CD4-positive, alpha-beta T cell treated with Interleukin-10 for 1 hour (primary cell): Measurements from ENCODE around the gene SUSD2.
"Not testable (repeated sequence)": the region's sequence is repeated elsewhere in the genome, so short reads cannot be mapped to it uniquely, and the experiment has no call there.

Experiments used
- DNase-seq: peaks from one replicate; pipeline ENCODE4 v3.0.0-alpha.2; 2020

SUSD2 gene

DNA sequence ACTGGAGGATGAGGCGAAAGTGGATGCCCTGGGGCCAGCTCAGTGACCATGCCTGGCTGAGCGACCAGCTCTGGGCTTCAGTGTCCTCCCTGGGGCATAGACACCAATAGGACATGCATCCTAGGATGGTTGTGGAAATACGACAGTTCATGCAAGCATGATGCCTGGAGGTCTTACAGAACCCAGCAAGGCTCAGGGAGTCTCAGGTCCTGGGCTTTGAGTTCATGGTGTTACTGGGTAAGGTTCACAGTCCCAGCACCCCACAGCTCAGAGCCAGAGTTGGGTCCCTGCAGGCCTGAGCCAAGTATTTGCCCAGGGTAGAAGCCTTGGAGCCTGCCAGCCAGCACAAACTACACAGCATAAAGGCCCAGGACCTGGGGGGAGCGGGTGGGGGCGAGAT, 4.2 kb upstream of the SUSD2 start:
- DNase-seq = no peak

DNA sequence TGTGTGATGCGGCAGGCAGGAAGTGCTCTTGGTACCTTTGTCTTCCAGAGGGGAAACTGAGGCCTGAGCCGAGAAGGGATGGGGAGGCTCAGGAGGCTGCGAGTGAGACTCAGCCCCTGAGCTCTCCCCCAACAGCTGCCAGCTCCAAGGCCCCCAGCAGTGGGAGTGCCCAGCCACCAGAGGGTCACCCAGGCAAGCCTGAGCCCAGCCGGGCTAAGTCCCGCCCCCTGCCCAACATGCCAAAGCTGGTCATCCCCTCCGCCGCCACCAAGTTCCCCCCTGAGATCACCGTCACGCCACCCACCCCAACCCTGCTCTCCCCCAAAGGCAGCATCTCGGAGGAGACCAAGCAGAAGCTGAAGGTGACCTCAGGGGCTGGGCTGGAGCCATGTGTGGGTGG, 3.8 kb upstream of the SUSD2 start:
- no peak for DNase-seq

DNA sequence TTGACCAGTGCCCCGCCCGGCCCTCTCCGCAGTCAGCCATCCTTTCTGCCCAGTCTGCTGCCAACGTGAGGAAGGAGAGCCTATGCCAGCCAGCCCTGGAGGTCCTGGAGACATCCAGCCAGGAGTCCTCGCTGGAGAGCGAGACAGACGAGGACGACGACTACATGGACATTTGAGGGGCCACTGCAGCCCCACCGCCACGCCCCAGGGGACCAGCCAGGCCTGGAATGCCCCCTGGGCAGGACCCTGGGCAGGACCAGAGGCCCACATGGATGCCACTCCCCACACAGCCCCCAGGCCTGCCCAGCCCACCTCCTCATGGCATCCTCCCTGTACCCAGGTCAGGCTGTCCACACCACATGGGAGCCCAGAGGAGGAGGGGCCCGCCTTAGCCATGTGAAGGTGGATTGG, 3.3 kb upstream of the SUSD2 start:
- no peak for DNase-seq

- DNase-seq = no peak
These were observed 2.5 kb upstream of the SUSD2 start for GRCh38 chr22:24178502-24179440.

DNA sequence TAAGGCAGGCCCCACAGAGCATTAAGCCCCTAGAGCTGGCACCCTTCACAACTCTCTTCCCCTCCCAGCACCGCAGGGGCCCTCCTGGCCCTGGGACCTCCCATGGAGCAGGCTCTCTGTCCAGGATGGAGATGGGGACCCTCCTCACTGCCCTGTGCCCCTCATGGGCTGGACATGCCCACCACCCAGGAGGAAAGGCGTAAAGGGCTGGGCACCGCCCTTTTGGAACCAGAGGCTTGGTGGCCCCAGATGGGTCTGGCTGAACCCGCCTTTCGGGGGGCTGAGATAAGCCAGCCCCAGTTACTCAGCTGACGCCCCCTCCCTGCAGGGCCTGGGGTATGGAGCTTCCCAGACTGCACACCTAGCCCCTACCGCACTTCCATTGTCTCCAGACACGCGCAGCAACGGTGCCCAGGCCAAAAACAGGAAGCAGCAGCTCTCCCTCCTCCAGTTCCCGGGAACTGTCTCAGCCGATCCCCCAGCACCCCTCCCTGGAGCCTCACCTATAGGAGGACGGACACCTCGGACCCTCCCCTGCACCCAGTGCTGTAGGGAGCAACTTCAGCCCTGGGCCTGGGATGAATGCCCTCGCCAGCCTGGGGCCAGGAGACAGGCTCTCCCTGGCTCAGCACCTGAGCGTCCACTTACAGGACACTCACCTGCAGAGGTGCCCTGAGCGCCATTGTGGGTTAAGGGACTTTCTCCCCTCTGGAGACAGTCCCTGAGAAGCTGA, 1.6 kb upstream of the SUSD2 start:
- no peak for DNase-seq

DNA sequence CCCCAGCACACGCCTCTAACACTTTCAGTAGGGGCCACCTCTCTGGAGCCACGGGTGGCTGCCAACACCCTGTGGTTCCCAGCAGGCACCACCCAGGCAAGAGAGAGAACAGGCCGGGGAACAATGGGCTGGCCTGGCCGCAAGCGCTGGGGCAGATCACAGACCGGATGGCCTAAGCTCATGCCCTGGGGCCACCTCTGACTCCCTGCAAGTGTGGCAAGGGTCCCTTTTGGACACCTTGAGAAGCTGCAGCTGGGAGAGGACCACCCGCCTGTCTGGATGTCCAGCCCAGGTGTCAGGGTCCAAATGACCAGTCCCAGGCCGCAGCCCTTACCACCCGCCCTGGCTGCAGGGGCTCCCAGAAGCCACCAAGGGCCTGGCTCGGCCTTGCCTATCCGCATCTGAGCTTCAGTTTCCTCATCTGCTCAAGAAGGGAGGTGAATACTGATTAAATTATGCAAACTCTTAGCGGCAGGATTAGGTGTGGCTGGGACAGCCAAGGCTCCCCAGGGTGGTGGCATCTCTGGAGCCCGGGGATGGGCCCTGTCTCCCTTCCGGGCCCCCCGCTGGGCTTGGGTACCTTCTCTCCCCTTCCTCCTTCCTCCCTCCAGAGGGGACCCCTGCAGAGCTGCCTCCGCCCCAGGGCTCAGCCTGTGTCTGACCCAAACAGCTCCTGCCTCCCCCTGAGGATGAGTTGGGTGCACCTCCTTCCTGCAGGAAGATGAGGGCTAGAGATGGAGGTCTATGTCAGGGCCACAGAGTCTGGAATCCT, 785 bp upstream of the SUSD2 start:
- DNase-seq = no peak

DNA sequence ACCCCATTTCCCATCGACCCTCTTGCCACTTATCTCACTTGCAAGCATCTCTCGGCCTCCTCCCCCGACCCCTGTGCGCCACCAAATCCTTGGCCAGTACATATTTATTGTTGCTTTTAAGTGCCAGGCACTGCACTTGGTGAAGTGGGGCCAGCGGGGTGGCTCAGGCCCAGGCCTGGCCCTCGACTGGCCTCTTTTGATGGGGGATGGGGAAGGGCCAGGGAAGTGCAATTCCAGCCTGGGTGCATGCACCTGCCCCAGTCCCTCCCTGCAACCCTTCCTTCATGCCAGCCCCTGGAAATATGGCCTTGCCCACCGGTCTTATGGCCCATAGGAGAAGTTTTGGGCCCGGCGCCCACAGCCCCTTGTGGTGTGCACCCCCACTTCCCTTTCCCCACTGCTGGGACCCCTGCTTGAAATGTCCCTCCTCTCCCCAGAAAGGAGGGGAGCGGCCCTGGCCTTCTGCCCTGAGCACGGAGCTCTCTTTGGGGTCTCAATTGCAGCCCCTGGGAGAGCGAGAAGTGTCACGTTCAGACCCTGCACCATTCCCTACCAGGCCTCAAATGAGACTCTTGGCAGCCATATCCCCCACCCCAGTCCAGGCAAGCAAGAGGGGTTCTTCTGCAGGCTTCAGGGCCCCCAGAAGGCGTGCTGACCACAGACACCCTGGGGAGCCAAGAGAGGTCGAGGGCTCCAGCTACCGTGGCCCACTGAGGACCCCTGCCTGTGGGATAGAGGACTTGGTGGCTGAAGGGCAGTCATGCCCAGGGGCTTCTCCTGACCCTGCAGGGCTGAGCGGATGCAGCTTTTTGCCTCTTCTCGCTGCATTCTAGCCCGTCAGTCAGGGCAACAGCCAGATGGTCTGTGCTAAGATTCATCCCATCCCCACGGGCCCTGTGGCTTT, 961 bp downstream of the SUSD2 start:
- DNase-seq = peak; percentile 15

GRCh38 chr22:24182900-24183246, 1.6 kb downstream of the SUSD2 start:
- not testable (repeated sequence) for DNase-seq

DNA sequence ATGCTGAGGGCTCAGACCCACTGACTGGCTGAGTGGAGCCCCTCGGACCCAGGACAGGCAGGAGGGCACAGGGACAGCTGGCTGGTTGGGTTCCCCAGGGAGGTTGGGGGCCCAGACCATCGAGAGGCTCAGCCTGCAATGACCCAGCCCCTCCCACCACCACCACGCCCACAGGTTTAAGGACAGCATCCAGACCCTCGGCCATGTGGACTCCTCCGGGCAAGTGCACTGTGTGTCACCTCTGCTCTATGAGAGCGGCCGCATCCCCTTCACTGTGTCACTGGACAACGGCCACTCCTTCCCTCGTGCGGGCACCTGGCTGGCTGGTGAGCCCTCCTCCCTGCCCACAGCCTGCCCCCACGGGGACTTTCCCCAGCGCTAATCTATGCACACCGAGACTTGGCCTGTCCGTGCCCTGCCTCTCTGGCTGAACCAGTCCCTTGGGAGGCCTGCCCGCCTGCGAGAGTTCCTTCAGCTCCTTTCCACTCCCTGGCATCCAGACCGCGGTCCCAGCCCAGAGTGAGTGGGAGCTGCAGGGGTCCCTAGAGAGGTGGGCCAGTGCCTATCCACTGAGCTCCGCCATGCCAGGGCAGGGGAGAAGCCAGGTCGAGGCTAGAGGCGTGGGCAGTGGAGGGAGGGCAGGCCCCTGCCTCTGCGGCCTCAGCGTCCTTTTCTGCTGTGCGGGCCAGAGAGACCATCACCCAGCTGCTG, 2.2 kb downstream of the SUSD2 start:
- DNase-seq = no peak

DNA sequence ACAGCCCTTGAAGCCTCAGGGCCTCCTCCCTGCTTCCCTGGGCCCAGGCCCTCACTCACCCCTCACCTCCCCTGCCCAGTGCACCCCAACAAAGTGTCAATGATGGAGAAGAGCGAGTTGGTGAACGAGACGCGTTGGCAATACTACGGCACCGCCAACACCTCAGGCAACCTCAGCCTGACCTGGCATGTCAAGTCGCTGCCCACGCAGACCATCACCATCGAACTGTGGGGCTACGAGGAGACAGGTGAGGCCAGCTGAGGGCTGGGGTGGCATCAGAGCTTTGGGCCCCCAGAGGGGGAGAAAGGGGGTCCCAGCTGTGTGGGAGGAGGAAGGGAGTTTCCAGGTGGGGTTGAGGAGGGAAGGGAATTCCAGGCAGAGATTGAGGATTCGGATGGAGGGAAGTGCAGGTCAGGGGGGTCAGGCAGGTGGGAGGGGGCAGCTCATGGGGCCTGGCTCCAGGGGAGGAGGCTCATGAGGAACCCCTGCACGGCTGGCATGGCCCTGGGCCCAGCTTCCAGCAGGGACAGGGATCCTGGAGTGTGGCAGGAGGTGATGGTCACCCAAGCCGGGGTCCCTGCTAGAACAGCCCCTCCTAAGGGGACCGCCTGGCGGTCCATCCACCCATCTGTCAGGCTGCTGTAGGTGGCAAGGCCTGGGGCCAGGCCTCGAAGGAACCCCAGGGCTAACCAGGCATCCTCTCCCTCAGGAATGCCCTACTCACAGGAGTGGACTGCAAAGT, 2.9 kb downstream of the SUSD2 start:
- DNase-seq = no peak

- DNase-seq = no peak
These were observed 3.8 kb downstream of the SUSD2 start for GRCh38 chr22:24185001-24185500.

DNA sequence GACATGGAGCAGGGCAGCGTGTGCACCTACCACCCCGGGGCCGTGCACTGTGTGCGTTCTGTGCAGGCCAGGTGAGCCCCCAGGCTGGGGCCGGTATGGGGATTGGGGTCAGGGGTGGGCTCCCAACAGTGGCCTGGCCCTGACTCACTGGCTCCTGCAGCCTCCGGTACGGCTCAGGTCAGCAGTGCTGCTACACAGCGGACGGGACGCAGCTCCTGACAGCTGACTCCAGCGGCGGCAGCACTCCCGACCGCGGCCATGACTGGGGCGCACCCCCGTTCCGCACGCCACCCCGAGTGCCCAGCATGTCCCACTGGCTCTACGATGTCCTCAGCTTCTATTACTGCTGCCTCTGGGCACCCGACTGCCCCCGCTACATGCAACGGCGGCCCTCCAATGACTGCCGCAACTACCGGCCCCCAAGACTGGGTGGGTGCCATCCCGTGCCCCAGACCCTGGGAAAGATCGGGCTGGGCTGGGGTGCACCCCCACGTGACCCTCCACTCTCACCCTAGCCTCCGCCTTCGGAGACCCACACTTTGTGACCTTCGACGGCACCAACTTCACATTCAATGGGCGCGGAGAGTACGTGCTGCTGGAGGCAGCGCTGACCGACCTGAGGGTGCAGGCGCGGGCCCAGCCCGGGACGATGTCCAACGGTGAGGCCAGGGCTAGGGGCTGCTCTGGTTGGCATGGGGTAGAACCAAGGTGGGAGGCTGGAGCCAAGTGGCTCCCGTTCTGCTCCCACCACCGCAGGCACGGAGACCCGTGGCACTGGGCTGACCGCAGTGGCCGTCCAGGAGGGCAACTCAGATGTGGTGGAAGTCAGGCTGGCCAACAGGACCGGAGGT, 4.4 kb downstream of the SUSD2 start:
- DNase-seq = no peak

GRCh38 chr22:24186352-24186740, 5.1 kb downstream of the SUSD2 start:
- DNase-seq = no peak

- DNase-seq = no peak
These were observed 5.8 kb downstream of the SUSD2 start for GRCh38 chr22:24186892-24187670.

- no peak for DNase-seq
These were observed 6.7 kb downstream of the SUSD2 start for GRCh38 chr22:24187731-24188644.

DNA sequence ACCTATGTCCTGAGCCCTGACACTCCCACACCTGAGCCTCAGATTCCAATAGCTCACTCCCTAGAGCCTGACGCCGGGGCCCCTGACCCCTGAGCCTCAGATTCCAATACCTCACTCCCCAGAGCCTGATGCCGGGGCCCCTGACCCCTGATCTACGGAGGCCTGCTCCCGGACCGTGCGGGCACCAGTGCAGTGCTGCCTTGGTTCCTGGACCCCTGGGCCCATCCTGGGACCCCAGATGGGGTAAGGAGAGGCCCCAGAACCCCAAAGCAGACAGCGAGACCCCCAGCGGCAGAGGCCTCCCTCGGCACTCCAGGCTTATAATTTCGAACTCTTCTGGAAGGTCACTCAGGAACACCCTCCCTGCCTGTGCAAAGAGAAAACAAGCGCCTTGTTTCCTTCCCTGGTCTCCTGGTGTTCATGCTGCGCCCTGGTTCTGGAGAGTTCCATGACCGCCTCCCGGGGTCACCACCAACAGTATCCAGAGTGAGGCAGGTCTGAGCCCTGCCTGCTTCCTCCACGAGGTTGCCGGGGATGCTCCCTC, 7.5 kb downstream of the SUSD2 start:
- no peak for DNase-seq
